Measurements from ENCODE around the gene PSME3IP1.

DNA sequence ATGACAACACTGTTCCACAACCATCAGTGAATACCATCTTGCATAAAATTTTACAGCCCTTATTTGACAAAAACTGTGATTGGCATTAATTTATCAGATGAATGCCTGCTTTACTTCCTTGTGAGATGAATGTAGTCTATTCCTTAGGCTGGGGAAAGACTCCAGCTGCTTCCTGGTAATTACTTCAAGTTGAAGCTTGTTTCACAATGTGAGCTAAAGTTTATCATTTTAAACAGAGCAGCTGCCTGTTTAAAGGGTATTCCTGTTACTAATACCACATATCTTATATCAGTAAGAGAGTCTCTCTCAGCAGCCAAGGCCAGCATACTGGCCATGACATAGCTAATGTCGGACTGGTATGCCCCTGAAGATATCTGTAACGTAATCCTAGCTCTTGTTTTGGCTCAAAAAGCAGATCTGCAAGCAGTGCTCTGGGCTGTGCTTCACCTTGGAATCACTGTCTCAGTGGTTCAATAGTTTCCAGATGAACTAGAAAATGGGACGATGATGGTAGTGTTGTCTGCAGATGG is 46.0 kb upstream of the PSME3IP1 start:
- TF ChIP-seq, protein P1, sequence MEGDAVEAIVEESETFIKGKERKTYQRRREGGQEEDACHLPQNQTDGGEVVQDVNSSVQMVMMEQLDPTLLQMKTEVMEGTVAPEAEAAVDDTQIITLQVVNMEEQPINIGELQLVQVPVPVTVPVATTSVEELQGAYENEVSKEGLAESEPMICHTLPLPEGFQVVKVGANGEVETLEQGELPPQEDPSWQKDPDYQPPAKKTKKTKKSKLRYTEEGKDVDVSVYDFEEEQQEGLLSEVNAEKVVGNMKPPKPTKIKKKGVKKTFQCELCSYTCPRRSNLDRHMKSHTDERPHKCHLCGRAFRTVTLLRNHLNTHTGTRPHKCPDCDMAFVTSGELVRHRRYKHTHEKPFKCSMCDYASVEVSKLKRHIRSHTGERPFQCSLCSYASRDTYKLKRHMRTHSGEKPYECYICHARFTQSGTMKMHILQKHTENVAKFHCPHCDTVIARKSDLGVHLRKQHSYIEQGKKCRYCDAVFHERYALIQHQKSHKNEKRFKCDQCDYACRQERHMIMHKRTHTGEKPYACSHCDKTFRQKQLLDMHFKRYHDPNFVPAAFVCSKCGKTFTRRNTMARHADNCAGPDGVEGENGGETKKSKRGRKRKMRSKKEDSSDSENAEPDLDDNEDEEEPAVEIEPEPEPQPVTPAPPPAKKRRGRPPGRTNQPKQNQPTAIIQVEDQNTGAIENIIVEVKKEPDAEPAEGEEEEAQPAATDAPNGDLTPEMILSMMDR (conservative IDR thresholded peaks at IDR 0.05; ENCODE audit: low read depth in 2 of 2): no peak
- no peak for TF ChIP-seq EZH2phosphoT487 (IDR thresholded peaks at IDR 0.05; ENCODE audit: unreplicated experiment)
- TF ChIP-seq JUNB (IDR thresholded peaks at IDR 0.05; ENCODE audit: unreplicated experiment): no peak
- TF ChIP-seq POLR2AphosphoS5 (IDR thresholded peaks at IDR 0.05; ENCODE audit: low read depth): no peak
- TF ChIP-seq, protein P2, sequence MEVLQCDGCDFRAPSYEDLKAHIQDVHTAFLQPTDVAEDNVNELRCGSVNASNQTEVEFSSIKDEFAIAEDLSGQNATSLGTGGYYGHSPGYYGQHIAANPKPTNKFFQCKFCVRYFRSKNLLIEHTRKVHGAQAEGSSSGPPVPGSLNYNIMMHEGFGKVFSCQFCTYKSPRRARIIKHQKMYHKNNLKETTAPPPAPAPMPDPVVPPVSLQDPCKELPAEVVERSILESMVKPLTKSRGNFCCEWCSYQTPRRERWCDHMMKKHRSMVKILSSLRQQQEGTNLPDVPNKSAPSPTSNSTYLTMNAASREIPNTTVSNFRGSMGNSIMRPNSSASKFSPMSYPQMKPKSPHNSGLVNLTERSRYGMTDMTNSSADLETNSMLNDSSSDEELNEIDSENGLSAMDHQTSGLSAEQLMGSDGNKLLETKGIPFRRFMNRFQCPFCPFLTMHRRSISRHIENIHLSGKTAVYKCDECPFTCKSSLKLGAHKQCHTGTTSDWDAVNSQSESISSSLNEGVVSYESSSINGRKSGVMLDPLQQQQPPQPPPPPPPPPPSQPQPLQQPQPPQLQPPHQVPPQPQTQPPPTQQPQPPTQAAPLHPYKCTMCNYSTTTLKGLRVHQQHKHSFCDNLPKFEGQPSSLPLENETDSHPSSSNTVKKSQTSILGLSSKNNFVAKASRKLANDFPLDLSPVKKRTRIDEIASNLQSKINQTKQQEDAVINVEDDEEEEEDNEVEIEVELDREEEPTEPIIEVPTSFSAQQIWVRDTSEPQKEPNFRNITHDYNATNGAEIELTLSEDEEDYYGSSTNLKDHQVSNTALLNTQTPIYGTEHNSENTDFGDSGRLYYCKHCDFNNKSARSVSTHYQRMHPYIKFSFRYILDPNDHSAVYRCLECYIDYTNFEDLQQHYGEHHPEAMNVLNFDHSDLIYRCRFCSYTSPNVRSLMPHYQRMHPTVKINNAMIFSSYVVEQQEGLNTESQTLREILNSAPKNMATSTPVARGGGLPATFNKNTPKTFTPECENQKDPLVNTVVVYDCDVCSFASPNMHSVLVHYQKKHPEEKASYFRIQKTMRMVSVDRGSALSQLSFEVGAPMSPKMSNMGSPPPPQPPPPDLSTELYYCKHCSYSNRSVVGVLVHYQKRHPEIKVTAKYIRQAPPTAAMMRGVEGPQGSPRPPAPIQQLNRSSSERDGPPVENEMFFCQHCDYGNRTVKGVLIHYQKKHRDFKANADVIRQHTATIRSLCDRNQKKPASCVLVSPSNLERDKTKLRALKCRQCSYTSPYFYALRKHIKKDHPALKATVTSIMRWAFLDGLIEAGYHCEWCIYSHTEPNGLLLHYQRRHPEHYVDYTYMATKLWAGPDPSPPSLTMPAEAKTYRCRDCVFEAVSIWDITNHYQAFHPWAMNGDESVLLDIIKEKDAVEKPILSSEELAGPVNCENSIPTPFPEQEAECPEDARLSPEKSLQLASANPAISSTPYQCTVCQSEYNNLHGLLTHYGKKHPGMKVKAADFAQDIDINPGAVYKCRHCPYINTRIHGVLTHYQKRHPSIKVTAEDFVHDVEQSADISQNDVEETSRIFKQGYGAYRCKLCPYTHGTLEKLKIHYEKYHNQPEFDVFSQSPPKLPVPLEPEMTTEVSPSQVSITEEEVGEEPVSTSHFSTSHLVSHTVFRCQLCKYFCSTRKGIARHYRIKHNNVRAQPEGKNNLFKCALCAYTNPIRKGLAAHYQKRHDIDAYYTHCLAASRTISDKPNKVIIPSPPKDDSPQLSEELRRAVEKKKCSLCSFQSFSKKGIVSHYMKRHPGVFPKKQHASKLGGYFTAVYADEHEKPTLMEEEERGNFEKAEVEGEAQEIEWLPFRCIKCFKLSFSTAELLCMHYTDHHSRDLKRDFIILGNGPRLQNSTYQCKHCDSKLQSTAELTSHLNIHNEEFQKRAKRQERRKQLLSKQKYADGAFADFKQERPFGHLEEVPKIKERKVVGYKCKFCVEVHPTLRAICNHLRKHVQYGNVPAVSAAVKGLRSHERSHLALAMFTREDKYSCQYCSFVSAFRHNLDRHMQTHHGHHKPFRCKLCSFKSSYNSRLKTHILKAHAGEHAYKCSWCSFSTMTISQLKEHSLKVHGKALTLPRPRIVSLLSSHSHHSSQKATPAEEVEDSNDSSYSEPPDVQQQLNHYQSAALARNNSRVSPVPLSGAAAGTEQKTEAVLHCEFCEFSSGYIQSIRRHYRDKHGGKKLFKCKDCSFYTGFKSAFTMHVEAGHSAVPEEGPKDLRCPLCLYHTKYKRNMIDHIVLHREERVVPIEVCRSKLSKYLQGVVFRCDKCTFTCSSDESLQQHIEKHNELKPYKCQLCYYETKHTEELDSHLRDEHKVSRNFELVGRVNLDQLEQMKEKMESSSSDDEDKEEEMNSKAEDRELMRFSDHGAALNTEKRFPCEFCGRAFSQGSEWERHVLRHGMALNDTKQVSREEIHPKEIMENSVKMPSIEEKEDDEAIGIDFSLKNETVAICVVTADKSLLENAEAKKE (CRISPR knock-in tag; IDR thresholded peaks at IDR 0.05): no peak
- TF ChIP-seq, protein P3, sequence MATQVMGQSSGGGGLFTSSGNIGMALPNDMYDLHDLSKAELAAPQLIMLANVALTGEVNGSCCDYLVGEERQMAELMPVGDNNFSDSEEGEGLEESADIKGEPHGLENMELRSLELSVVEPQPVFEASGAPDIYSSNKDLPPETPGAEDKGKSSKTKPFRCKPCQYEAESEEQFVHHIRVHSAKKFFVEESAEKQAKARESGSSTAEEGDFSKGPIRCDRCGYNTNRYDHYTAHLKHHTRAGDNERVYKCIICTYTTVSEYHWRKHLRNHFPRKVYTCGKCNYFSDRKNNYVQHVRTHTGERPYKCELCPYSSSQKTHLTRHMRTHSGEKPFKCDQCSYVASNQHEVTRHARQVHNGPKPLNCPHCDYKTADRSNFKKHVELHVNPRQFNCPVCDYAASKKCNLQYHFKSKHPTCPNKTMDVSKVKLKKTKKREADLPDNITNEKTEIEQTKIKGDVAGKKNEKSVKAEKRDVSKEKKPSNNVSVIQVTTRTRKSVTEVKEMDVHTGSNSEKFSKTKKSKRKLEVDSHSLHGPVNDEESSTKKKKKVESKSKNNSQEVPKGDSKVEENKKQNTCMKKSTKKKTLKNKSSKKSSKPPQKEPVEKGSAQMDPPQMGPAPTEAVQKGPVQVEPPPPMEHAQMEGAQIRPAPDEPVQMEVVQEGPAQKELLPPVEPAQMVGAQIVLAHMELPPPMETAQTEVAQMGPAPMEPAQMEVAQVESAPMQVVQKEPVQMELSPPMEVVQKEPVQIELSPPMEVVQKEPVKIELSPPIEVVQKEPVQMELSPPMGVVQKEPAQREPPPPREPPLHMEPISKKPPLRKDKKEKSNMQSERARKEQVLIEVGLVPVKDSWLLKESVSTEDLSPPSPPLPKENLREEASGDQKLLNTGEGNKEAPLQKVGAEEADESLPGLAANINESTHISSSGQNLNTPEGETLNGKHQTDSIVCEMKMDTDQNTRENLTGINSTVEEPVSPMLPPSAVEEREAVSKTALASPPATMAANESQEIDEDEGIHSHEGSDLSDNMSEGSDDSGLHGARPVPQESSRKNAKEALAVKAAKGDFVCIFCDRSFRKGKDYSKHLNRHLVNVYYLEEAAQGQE (IDR thresholded peaks at IDR 0.05; ENCODE audit: unreplicated experiment): no peak
- no peak for TF ChIP-seq CREB1 (CRISPR knock-in tag; IDR thresholded peaks at IDR 0.05; ENCODE audit: low read depth)
- no peak for TF ChIP-seq EZH2 (IDR thresholded peaks at IDR 0.05; ENCODE audit: low read depth, unreplicated experiment)
- TF ChIP-seq STAT1 (IDR thresholded peaks at IDR 0.05; ENCODE audit: unreplicated experiment): no peak
- TF ChIP-seq, protein P4, sequence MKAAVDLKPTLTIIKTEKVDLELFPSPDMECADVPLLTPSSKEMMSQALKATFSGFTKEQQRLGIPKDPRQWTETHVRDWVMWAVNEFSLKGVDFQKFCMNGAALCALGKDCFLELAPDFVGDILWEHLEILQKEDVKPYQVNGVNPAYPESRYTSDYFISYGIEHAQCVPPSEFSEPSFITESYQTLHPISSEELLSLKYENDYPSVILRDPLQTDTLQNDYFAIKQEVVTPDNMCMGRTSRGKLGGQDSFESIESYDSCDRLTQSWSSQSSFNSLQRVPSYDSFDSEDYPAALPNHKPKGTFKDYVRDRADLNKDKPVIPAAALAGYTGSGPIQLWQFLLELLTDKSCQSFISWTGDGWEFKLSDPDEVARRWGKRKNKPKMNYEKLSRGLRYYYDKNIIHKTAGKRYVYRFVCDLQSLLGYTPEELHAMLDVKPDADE (IDR thresholded peaks at IDR 0.05): no peak
- TF ChIP-seq ZNF114 (CRISPR knock-in tag; IDR thresholded peaks at IDR 0.05): no peak

Data from GM23338 (cell line).